Stimulated activated CD4-positive, alpha-beta T cell treated with anti-CD3 and anti-CD28 coated beads, Interleukin-15, amount 100 ng/mL, for 1 hour (primary cell): ENCODE results near the gene ROR1.

Experiments
- DNase-seq, 2 donors: peaks; one replicate each; pipeline ENCODE4 v3.0.0-alpha.2; 2020; ENCODE audit warnings: low read depth in 1 of 2, low spot score in 1 of 2

Gene ROR1

GRCh38 chr1:64127297-64127696, 353.5 kb downstream of the ROR1 start:
- DNase-seq = no peak

DNA sequence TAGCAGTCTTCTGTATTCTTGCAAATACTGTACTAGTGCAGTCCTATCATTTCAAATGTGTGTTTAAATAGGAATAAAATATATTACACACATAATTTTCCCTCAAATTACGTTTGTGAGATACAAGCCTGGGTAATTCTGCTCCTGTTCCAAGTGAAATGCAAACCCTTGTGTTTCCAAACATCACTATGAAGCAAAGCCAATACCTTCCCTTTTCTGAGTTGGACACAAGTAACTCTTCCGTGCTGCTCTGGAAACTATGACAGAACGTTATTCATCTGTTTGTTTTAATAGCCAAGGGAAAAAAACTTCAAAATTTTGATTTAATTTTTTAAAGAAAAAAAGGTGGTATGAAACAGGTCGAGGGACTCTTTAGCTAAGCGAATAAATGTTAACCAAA, 355.9 kb downstream of the ROR1 start:
- DNase-seq = no peak

- no peak for DNase-seq
Measured at GRCh38 chr1:64131155-64131554, 357.3 kb downstream of the ROR1 start.

DNA sequence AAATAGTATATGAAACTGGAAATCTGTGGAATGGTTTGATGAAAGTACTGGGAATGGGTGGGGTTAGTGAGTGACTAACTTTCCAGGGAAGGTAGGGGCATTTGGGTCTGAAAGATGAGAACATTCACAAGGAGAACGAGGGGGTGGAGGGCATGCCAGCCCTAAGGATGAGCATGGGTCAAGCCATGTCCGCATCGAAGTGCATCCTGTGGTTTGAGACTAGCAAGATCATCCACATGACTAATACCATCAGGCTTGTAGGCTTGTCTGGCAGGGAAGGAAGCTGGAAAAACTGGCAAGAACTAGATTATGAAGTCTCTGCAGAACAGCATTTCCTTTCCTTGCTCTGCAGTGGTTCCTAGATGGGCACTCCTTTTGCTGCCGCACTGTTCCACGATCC, 359.2 kb downstream of the ROR1 start:
- DNase-seq = no peak

DNA sequence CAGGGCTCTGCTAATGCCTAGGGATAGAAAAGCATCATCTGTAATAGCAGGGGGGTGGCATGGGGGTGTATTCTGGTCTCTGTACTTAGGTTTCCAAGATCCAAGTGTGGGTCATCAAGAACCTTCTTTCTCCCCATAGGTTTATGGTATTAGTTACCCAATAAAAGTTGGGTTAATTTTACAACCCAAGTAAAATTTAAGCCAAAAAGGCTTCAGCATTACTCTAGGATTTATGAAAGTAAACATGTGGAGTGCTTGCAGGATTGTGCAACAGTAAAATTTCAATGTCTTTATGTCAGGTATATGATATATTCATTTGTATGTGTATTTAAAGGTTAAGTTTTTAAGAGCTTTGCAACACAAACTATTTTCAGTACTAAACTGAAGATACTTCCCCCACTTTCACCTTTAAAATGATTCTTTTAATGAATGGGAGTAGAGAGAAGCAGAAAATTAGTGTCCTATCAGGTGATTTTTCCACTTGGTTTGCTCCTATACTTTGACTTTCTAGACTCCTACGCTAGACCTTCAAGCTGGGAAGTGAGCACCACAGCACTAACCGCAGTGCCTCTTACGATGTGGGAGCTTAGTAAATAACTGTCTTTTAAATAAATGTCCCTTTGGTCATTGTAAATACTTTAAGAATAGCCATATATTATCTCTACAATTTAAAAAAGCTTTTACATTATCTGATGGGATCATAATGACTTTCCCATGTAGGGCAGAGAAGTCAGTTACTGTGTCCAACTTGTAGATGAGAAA, 361.8 kb downstream of the ROR1 start:
- DNase-seq = no peak

DNA sequence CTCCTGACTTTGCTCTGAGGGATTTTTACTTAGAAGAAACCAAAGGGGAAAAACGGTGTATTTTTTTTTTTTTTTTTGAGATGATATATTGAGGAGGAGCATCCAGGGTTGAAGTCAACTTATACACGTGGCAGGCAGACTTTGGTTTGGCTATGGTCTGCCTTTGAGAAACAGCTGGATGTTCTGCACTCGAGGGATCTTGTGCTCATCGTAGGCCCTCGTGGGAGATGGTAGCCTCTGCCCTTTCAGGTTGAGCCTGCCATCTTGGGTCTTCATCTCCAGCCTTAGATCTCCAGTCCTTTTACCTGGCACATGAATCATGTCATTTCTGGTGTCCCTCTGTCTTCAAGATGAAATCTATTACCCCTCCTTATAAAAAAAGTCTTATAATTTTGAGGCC, 362.5 kb downstream of the ROR1 start:
- no peak for DNase-seq

GRCh38 chr1:64136752-64137411, 363.1 kb downstream of the ROR1 start:
- DNase-seq = peak; percentile 24 to 50

DNA sequence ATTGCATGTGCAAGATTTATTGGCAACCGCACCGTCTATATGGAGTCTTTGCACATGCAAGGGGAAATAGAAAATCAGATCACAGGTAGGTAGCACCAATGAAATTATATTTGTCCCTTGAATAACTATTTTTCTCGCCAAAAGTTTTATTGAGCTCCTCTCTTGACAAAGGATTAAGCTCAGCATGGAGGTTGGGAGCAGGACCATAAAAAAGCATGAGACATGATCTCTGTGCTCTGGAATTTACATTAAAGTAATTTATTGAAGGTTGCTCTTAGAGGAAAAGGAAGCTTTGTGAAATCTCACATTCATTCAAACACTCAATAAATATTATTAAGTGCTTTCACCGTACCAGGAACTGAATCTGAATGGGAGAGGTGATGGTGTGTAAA, 363.6 kb downstream of the ROR1 start:
- no peak for DNase-seq

- no peak for DNase-seq
Measured at GRCh38 chr1:64139877-64140276, 366.1 kb downstream of the ROR1 start.

GRCh38 chr1:64140596-64140995, 366.8 kb downstream of the ROR1 start:
- DNase-seq = no peak

DNA sequence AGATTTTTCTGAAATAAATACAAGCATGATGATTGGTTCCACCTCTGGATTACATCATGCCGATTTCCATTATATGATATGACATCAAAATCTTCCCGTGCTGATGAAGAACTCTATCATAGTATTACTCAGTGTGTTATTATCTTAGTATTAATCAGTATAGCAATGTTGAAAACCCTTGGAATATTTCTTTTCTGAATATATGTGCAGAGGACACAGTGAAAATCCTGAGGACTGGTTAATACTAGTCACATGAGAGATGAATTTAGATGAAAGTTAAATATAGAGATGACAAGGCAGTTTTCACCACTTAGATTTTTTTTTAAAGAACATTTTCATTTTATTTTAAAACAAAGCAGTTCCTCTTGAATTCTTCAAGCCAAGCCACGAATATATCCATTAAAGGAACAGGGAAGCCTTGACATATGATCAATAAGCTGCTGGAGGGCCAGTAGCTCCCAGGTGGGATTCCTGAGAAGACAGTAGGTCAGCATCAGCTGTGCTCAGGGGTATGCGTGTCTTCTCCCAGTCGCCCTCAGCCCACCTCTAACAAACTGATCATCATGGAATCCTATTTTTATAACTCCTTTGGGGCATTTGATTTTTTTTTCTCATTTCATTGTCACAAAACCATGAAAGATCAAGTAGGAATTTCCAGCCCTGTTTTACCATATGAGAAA, 373.4 kb downstream of the ROR1 start:
- DNase-seq = no peak

DNA sequence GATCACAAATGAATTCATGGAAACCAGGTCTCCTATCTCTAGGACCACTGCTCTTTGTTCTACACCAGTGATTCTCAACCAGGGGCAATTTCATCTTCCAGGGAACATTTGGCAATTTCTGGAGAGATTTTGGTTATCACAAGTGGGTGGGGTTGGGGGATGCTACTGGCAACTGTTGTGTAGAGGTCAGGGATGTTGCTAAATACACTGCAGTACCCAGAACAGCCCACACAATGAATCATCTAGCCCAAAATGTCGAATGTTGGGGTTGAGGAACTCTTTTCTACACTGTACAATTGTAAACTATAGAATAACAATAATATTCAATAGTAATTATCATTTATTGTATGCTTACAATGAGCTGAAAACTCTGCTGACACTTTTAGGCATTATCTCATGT, 373.9 kb downstream of the ROR1 start:
- no peak for DNase-seq

DNA sequence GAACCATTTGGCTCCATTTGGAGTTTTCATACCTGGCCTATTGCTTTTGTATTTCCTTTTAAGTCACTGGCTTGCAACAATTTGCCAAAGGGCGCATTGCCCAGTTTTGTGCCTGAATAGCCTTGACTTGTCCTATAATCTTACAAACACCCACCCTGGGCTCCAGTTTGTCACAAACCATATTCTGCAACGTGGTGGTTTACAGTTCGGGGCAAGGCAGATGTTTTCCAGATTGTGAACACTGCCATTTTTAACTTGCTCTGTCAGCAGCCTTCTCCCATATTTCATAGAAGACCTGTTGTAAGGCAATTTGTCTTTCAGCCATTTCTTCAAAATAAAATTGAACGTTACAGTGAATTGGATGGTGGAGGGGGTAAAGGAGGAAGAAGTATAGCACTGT, 376.4 kb downstream of the ROR1 start:
- DNase-seq = no peak

- DNase-seq = no peak
Measured at GRCh38 chr1:64150729-64151230, 377.0 kb downstream of the ROR1 start.

- DNase-seq = no peak
Measured at GRCh38 chr1:64155278-64155677, 381.5 kb downstream of the ROR1 start.

DNA sequence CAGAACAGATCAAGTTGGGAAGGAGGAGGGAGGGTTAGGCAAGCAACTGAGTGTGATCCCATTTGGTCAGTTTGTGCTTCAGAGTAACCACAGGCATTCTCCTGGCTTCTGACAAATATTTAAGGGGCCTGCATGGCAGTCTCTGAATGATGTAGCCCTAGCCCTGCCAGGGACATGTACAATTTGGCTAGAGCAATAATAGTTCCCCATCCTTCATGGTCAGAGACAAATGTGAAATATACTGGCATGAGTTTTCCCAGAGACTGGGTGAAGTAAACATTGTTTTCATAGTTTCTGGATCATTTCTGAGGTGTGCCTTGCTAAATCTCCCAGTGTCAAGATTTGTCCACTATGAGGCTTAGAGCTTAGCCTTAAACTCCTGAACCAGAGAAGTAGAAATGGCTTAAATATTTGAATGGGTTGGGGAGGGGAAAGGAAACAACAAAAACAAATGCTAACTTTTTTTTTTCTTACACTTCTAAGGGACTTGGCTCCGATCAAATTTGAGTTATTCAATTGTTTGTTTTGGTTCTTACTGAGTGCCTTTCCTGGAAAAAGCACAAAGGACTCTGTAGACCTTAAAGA, 387.6 kb downstream of the ROR1 start:
- DNase-seq = no peak

DNA sequence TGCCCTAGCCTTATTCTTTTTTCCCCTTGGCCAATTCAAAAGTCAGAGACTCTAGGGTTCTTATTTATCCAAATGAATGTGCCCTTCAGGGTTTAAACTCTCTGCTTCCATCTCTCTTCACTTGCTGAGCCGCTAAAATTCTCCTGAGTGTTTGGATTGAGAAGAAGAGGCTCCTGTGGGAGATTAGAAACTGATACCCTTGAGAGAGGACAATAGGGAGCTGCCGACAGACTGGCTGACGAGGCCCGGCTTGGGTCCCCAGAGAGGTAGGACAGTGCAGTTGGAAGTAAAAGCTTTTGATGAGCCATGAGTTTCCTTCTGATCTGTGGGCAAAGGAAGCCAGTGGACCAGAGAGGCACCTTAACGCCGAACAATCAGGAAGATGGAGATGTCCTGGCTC, 388.3 kb downstream of the ROR1 start:
- DNase-seq = no peak

- no peak for DNase-seq
Measured at GRCh38 chr1:64162804-64163203, 389.0 kb downstream of the ROR1 start.

GRCh38 chr1:64163431-64163830, 389.6 kb downstream of the ROR1 start:
- no peak for DNase-seq

DNA sequence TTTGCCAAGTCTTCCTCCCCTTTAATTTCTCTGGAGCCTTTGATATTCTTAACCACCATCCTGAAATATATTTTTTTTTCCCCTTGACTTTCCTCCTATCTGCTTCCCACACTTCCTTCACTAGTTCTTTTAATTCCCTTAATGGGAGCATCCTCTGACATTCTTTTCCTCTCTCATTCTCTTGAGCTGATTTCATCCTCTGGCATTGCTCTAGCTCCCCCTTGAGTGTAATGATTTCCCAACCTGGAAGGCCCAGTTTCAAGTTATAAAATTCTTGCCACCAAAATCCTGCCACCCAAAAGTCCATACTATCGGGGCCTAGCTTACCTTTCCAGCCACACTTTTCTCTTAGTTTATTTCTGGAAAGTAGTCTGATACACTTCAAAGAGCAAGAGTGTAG, 390.2 kb downstream of the ROR1 start:
- no peak for DNase-seq

DNA sequence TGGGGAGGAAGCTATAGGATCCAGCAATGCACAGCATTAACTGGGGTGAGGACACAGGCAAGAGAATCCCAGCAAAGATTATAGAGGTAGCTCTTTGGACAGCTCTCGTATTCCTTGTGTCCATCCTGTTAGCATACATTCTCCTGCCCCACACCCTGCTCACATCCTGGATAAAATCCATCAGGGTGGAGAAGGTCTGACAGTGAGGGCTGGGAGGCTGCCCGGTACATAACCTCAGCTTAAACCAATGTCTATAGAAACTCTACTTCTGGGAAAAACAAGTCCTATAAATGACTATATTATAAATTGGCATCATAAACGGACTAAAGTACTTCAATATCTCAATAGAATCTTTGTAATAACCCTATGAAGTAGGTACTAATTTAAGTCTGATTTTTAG, 392.8 kb downstream of the ROR1 start:
- no peak for DNase-seq

DNA sequence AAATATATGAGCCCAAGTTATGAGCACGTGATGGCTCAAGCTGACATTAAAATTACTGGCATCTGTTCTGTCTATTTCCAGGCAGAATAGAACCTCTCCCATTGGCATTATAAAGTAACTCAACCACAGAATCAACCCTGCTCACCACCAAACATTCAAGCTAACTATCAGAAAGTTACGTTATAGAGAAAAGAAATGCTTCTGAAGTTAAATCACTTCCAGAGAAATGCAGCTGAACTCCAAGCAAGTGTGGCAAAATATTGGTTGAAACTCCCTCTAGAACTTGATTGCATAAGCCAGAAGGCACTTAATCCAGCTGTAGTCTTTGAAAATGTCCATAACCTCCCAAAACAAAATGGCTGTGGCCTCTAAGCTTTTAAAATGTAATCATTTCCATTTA, 393.4 kb downstream of the ROR1 start:
- no peak for DNase-seq
